Measurements from ENCODE around the gene MAPK4.

GRCh38 chr18:50745945-50746344 is 186.1 kb downstream of the MAPK4 start:
- TF ChIP-seq GATA2 (IDR thresholded peaks at IDR 0.05; ENCODE audit: low read depth, low read length) (no peak), GATA3 (IDR thresholded peaks at IDR 0.05; ENCODE audit: low read depth, low read length) (no peak)

Data from SH-SY5Y (cell line).